ENCODE results near the gene MSI2. TPM values are rescaled to one million over a fixed set of nuclear protein-coding genes. Genes with fewer than 3 reads are reported as not detected.

MSI2 gene
- polyA plus RNA-seq, 1 of the 3 experiments (the other 2 are of a cell fraction), result 24.1 TPM

GRCh38 chr17:57579245-57579644 is 322.9 kb downstream of the MSI2 start:
- H3K4me1 ChIP-seq (ENCODE audit: control insufficient read depth in 1 of 2, insufficient read depth in 2 of 2, low read depth in 1 of 2, low read length in 1 of 2), result peaks cover 0 to 68% of the 10 kb centered on the region in 2 experiments; a peak in 3 of 4 replicates
- H3K36me3 ChIP-seq (replicated peaks in 1 of 2; ENCODE audit: control insufficient read depth in 1 of 2, insufficient read depth in 2 of 2, low read length in 1 of 2), result no peaks in the 10 kb centered on the region
- 93% methylated on average over 11 of the region's 11 CpGs for WGBS (ENCODE audit: low lambda C conversion rate)
- no peaks in the 10 kb centered on the region for H3K79me2 ChIP-seq (ENCODE audit: insufficient read depth)
- no peaks in the 10 kb centered on the region for H3F3A ChIP-seq (replicated peaks; ENCODE audit: insufficient read depth)
- H3K4me3 ChIP-seq (ENCODE audit: low read depth in 2 of 2, low read length in 1 of 2), result no peak overlapping the region
- no peak for DNase-seq
- H3K9me3 ChIP-seq, result no peaks in the 10 kb centered on the region
- CTCF ChIA-PET, result interaction anchor here (0.6 to 4.1 kb wide), 11 partner anchors 9 to 1911 kb away, joined by 3 to 23 read pairs (median 3); no protein-coding TSS in a partner anchor
- TF ChIP-seq MEF2A (IDR thresholded peaks at IDR 0.05; ENCODE audit: borderline replicate concordance, low read depth), result no peak
- no peak for TF ChIP-seq NRF1 (IDR thresholded peaks at IDR 0.05; ENCODE audit: low read depth, low read length)
- no peak for TF ChIP-seq POLR2AphosphoS5 (IDR thresholded peaks at IDR 0.05; ENCODE audit: low read depth, low read length)
- TF ChIP-seq JUND (IDR thresholded peaks at IDR 0.05), result no peak
- TF ChIP-seq MXI1 (IDR thresholded peaks at IDR 0.05; ENCODE audit: low read depth, low read length), result no peak
- TF ChIP-seq SMC3 (IDR thresholded peaks at IDR 0.05; ENCODE audit: low read depth, low read length), result no peak
- TF ChIP-seq GATA2 (CRISPR knock-in tag; IDR thresholded peaks at IDR 0.05), result no peak
- TF ChIP-seq EP300 (IDR thresholded peaks at IDR 0.05; ENCODE audit: borderline replicate concordance in 1 of 2, low read depth in 1 of 2, low read length in 1 of 2), result no peak
- TF ChIP-seq RCOR1 (IDR thresholded peaks at IDR 0.05; ENCODE audit: low read length), result no peak
- no peak for TF ChIP-seq USF2 (IDR thresholded peaks at IDR 0.05; ENCODE audit: borderline replicate concordance, low read depth, low read length)
- no peak for TF ChIP-seq RFX5 (IDR thresholded peaks at IDR 0.05; ENCODE audit: low read length)
- TF ChIP-seq, protein P1, sequence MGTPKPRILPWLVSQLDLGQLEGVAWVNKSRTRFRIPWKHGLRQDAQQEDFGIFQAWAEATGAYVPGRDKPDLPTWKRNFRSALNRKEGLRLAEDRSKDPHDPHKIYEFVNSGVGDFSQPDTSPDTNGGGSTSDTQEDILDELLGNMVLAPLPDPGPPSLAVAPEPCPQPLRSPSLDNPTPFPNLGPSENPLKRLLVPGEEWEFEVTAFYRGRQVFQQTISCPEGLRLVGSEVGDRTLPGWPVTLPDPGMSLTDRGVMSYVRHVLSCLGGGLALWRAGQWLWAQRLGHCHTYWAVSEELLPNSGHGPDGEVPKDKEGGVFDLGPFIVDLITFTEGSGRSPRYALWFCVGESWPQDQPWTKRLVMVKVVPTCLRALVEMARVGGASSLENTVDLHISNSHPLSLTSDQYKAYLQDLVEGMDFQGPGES (IDR thresholded peaks at IDR 0.05; ENCODE audit: low read depth, low read length), result no peak
- TF ChIP-seq, protein P2, sequence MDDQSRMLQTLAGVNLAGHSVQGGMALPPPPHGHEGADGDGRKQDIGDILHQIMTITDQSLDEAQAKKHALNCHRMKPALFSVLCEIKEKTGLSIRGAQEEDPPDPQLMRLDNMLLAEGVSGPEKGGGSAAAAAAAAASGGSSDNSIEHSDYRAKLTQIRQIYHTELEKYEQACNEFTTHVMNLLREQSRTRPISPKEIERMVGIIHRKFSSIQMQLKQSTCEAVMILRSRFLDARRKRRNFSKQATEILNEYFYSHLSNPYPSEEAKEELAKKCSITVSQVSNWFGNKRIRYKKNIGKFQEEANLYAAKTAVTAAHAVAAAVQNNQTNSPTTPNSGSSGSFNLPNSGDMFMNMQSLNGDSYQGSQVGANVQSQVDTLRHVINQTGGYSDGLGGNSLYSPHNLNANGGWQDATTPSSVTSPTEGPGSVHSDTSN (IDR thresholded peaks at IDR 0.05), result no peak
- no peak for TF ChIP-seq FOXM1 (IDR thresholded peaks at IDR 0.05; ENCODE audit: low read depth)
- no peak for TF ChIP-seq TAF1 (IDR thresholded peaks at IDR 0.05; ENCODE audit: borderline replicate concordance, low read depth, low read length)
- no peak for TF ChIP-seq FOXJ3 (CRISPR knock-in tag; IDR thresholded peaks at IDR 0.05)
- TF ChIP-seq TEAD4 (IDR thresholded peaks at IDR 0.05; ENCODE audit: borderline replicate concordance, insufficient read depth), result no peak
- no peak for TF ChIP-seq RAD21 (IDR thresholded peaks at IDR 0.05; ENCODE audit: low read length)
- TF ChIP-seq EZH2phosphoT487 (IDR thresholded peaks at IDR 0.05; ENCODE audit: borderline replicate concordance, low read depth), result no peak
- H3K9me2 ChIP-seq, result no peaks in the 10 kb centered on the region
- no peaks in the 10 kb centered on the region for H3K27me3 ChIP-seq (ENCODE audit: insufficient read depth)
- no peak overlapping the region for H3K4me2 ChIP-seq
- no peaks in the 10 kb centered on the region for H4K20me1 ChIP-seq (ENCODE audit: insufficient read depth)
- POLR2A ChIA-PET, result interaction anchor here (0.7 to 1.8 kb wide), 4 partner anchors 16 to 125 kb away, joined by 3 to 4 read pairs (median 4); no protein-coding TSS in a partner anchor
- no peak overlapping the region for H3K9ac ChIP-seq
- H2AFZ ChIP-seq (ENCODE audit: low read depth), result no peak overlapping the region
- peak overlapping the region in 1 of 2 experiments; percentile 84; a peak in 2 of 4 replicates for H3K27ac ChIP-seq (ENCODE audit: low read depth in 2 of 2, low read length in 1 of 2)
